SK-N-SH (cell line): Measurements from ENCODE around the gene NACC1. TPM values are rescaled to one million over a fixed set of nuclear protein-coding genes. Genes with fewer than 3 reads are reported as not detected.

Experiments
- CTCF ChIA-PET: fragments of 300-600, 350-600 bp; formaldehyde crosslinking; extraction: SDS; loops from one replicate; lab custom pipeline; 2021; lab: Yijun Ruan, JAX
- POLR2A ChIA-PET: fragments of 350-600 bp; sonication (Branson Sonifier 250); formaldehyde crosslinking; extraction: SDS; loops from one replicate; lab custom pipeline; 2020; ENCODE audit warnings: antibody characterized with exemption, inconsistent platforms; lab: Yijun Ruan, JAX
- DNase-seq: peaks from one replicate; pipeline ENCODE4 v3.0.0; 2012
- H2AFZ ChIP-seq: fragments of 200-600 bp; sonication (generic); 2 replicates; pipeline ENCODE4 v1.8.1; 2016; ENCODE audit warnings: antibody characterized with exemption, mild to moderate bottlenecking, low read depth
- H3F3A ChIP-seq: fragments of 200-600 bp; sonication (generic); replicated peaks from 2 replicates; pipeline ENCODE3; 2016; ENCODE audit warnings: antibody characterized with exemption, mild to moderate bottlenecking; ENCODE audit not compliant: insufficient read depth
- H3K27ac ChIP-seq, 2 experiments: fragments of 200-500 bp in 1 of 2; fragments of 200-600 bp in 1 of 2; sonication (Bioruptor generic) in 1 of 2; sonication (generic), shearing (Covaris generic) in 1 of 2; 2 replicates each; pipeline versions ENCODE4 v1.5.1 to v1.6.1; 2014 to 2016; ENCODE audit warnings: low read depth in 2 of 2, inconsistent platforms in 1 of 2, low read length in 1 of 2, mild to moderate bottlenecking in 1 of 2, mixed read lengths in 1 of 2
- H3K27me3 ChIP-seq: fragments of 200-600 bp; sonication (generic), shearing (Covaris generic); 2 replicates; pipeline ENCODE4 v1.6.1; 2016; ENCODE audit warnings: mixed run types; ENCODE audit not compliant: insufficient read depth
- H3K36me3 ChIP-seq, 2 experiments: fragments of 200-500 bp in 1 of 2; fragments of 200-600 bp in 1 of 2; sonication (Bioruptor generic) in 1 of 2; sonication (generic) in 1 of 2; replicated peaks in 1 of 2; 2 replicates each; pipeline versions ENCODE3 to v1.5.1; 2014 to 2016; ENCODE audit warnings: low read length in 1 of 2, mild to moderate bottlenecking in 1 of 2; ENCODE audit not compliant: insufficient read depth in 2 of 2, control insufficient read depth in 1 of 2
- H3K4me1 ChIP-seq, 2 experiments: fragments of 200-500 bp in 1 of 2; fragments of 200-600 bp in 1 of 2; sonication (Bioruptor generic) in 1 of 2; sonication (generic), shearing (Covaris generic) in 1 of 2; 2 replicates each; pipeline versions ENCODE4 v1.5.1 to v1.6.1; 2014 to 2016; ENCODE audit warnings: low read depth in 1 of 2, low read length in 1 of 2, mixed run types in 1 of 2; ENCODE audit not compliant: insufficient read depth in 2 of 2, control insufficient read depth in 1 of 2
- H3K4me2 ChIP-seq: fragments of 200-600 bp; sonication (generic), shearing (Covaris generic); 2 replicates; pipeline ENCODE4 v1.6.1; 2017; ENCODE audit warnings: mixed run types
- H3K4me3 ChIP-seq, 2 experiments: fragments of 200-500 bp in 1 of 2; fragments of 200-600 bp in 1 of 2; sonication (Bioruptor generic) in 1 of 2; sonication (generic), shearing (Covaris generic) in 1 of 2; 2 replicates each; pipeline versions ENCODE4 v1.5.1 to v1.8.1; 2014 to 2016; ENCODE audit warnings: low read depth in 2 of 2, inconsistent platforms in 1 of 2, low read length in 1 of 2, mild to moderate bottlenecking in 1 of 2, mixed read lengths in 1 of 2, moderate library complexity in 1 of 2
- H3K79me2 ChIP-seq: fragments of 200-600 bp; sonication (generic); 2 replicates; pipeline ENCODE4 v1.8.1; 2017; ENCODE audit warnings: mild to moderate bottlenecking; ENCODE audit not compliant: insufficient read depth
- H3K9ac ChIP-seq: fragments of 200-600 bp; sonication (generic); 2 replicates; pipeline ENCODE4 v1.6.1; 2017; ENCODE audit warnings: mixed run types
- H3K9me2 ChIP-seq: fragments of 200-600 bp; sonication (generic); 2 replicates; pipeline ENCODE4 v1.6.1; 2017; ENCODE audit warnings: mixed run types
- H3K9me3 ChIP-seq: fragments of 200-600 bp; sonication (generic); 2 replicates; pipeline ENCODE4 v1.6.1; 2017; ENCODE audit warnings: mixed run types, mild to moderate bottlenecking, moderate library complexity
- H4K20me1 ChIP-seq: fragments of 200-600 bp; sonication (generic); 2 replicates; pipeline ENCODE4 v1.6.1; 2017; ENCODE audit warnings: mild to moderate bottlenecking, mixed run types; ENCODE audit not compliant: insufficient read depth
- CHD2 ChIP-seq: fragments of 150-350 bp; IDR thresholded peaks from 2 replicates; pipeline ENCODE4 v1.6.1; 2018; ENCODE audit warnings: low read length; ENCODE audit not compliant: partially characterized antibody
- ELF1 ChIP-seq: IDR thresholded peaks from 2 replicates; pipeline ENCODE4 v1.4.0; 2012
- EP300 ChIP-seq, 2 experiments: IDR thresholded peaks; 2 replicates each; pipeline versions ENCODE4 v1.4.0 to v1.6.1; 2012; ENCODE audit warnings: borderline replicate concordance in 1 of 2, low read depth in 1 of 2, low read length in 1 of 2
- EZH2phosphoT487 ChIP-seq: fragments of 200-600 bp; sonication (generic); IDR thresholded peaks from 2 replicates; pipeline ENCODE4 v1.6.1; 2017; ENCODE audit warnings: low read depth, mixed run types, mild to moderate bottlenecking, antibody characterized with exemption, moderate library complexity, borderline replicate concordance
- FOSL2 ChIP-seq: IDR thresholded peaks from 2 replicates; pipeline ENCODE4 v1.4.0; 2012; ENCODE audit warnings: low read depth, mild to moderate bottlenecking, moderate library complexity, borderline replicate concordance
- FOXM1 ChIP-seq: IDR thresholded peaks from 2 replicates; pipeline ENCODE4 v1.4.0; 2012; ENCODE audit warnings: low read depth, mild to moderate bottlenecking
- GATA2 ChIP-seq: sonication (generic); formaldehyde crosslinking; IDR thresholded peaks from 2 replicates; pipeline ENCODE4 v1.5.0; 2020; ENCODE audit warnings: mild to moderate bottlenecking, missing genetic modification reagents
- JUND ChIP-seq: IDR thresholded peaks from 2 replicates; pipeline ENCODE4 v1.4.0; 2012
- NRF1 ChIP-seq: IDR thresholded peaks from 2 replicates; pipeline ENCODE4 v1.6.1; 2012; ENCODE audit warnings: low read depth, mild to moderate bottlenecking, low read length
- RAD21 ChIP-seq: IDR thresholded peaks from 2 replicates; pipeline ENCODE4 v1.6.1; 2012; ENCODE audit warnings: mild to moderate bottlenecking, low read length
- RCOR1 ChIP-seq: fragments of 150-350 bp; IDR thresholded peaks from 2 replicates; pipeline ENCODE4 v1.6.1; 2017; ENCODE audit warnings: antibody characterized with exemption, low read length
- RFX5 ChIP-seq: IDR thresholded peaks from 2 replicates; pipeline ENCODE4 v1.6.1; 2012; ENCODE audit warnings: mild to moderate bottlenecking, improper control_type of control experiment, low read length
- RXRA ChIP-seq: IDR thresholded peaks from 2 replicates; pipeline ENCODE4 v1.4.0; 2012; ENCODE audit warnings: low read depth, mild to moderate bottlenecking, borderline replicate concordance
- SIN3A ChIP-seq: IDR thresholded peaks from 2 replicates; pipeline ENCODE4 v1.6.1; 2012; ENCODE audit warnings: low read depth, mild to moderate bottlenecking, low read length, moderate library complexity, borderline replicate concordance
- TEAD4 ChIP-seq: IDR thresholded peaks from 2 replicates; pipeline ENCODE4 v1.4.0; 2012; ENCODE audit warnings: mild to moderate bottlenecking, borderline replicate concordance; ENCODE audit not compliant: insufficient read depth
- WGBS: methylation state at CpG from one replicate; pipeline ENCODE4 v1.1.6; 2017; ENCODE audit warnings: low lambda C conversion rate; 5-methylcytosine and 5-hydroxymethylcytosine counted together
- polyA plus RNA-seq, 3 experiments: library from polyadenylated mRNA; depleted of rRNA; stranded (reverse); fragments of >200 nt; gene quantifications; 2 replicates each; pipeline ENCODE4 v1.2.3, GENCODE V29; 2012
- TF ChIP-seq, protein P1 (sequence below): IDR thresholded peaks from 2 replicates; pipeline ENCODE4 v1.4.0; 2012; ENCODE audit warnings: low read depth
- TF ChIP-seq, protein P2 (sequence below): fragments of 150-350 bp; IDR thresholded peaks from 2 replicates; pipeline ENCODE4 v1.6.1; 2017; ENCODE audit warnings: antibody characterized with exemption, low read length, low read depth, borderline replicate concordance
- TF ChIP-seq, protein P3 (sequence below): fragments of 150-350 bp; IDR thresholded peaks from 2 replicates; pipeline ENCODE4 v1.6.1; 2016; ENCODE audit warnings: mild to moderate bottlenecking, low read depth, low read length
- TF ChIP-seq, protein P4 (sequence below): fragments of 200-600 bp; sonication (generic); IDR thresholded peaks from 2 replicates; pipeline ENCODE4 v1.6.1; 2017; ENCODE audit warnings: antibody characterized with exemption, mild to moderate bottlenecking, moderate library complexity

Gene NACC1
- polyA plus RNA-seq, 1 of the 3 experiments (the other 2 are of a cell fraction): 127 TPM

DNA sequence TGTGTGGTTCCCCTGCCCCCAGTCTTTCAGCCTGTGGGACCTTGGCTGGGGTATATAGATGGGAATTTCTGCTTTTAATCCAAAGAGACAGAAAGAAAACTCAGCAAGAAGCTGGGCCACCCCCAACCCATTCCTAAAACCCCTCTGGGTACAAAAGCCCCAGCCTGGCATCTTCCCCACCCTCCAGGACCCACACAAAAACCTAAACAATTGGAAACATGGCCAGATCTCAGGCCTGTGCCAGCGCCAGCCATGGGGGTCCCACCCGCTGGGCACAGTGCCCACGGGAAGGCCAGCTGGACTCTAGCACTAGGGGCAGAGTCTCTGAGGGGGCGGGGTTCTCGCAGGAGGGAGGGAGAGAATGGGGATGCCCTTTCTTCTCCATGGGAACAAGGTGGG lies 24.0 kb upstream of the NACC1 start (continued):
- TF ChIP-seq EZH2phosphoT487 (no peak), CHD2 (no peak), SIN3A (no peak)

DNA sequence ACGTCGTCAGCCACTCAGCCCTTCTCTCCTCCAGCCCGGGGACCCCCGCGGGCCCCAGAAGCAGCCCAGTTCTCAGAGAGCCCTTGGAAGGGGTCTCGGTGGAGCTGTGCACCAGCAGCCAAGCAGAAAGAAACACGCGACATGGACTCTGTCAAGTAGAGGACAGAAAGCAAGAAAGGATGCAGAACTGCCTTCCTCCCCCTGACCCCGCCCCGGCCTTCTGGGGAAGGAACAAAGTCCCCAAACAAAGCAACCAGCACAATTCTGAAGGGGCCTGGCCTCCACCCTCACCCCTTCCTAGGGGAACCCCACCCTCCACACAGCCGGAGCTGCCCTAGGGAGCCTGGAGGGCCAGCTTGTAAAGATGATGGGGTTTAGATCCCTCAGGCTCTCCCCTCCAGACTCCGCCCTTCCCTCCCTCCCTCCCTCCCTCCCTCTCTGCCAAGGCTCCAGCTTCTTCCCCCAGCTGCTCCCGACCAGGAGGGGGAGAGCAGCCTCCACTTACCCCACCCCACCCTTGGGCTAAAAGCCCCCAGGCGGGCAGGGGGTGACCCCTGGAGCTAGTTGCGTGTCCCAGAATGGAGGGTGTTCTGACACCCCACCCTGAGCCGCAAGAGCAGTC lies 23.2 kb upstream of the NACC1 start:
- Histone ChIP-seq H4K20me1 (no peaks in the 10 kb centered on the region), H3K27ac (peak overlapping the region in 1 of 2 experiments; percentile 99; a peak in 2 of 4 replicates), H3K4me1 (peaks cover 19 to 64% of the 10 kb centered on the region in 2 experiments), H3K9ac (no peak overlapping the region), H2AFZ (no peak overlapping the region), H3K79me2 (no peaks in the 10 kb centered on the region; the same call in 1 of the 2 replicates), H3K4me3 (no peak overlapping the region), H3K9me3 (no peaks in the 10 kb centered on the region)
- CTCF ChIA-PET: interaction anchor here (0.8 to 9.2 kb wide), 25 partner anchors 9 to 162 kb away, joined by 3 to 603 read pairs (median 9); partner anchors contain the start of genes DAND5, FARSA, LYL1 and NACC1
- WGBS: 58% methylated on average over 9 of the region's 16 CpGs
- TF ChIP-seq GATA2 (CRISPR knock-in tag) (no peak), NRF1 (no peak), SIN3A (no peak), FOXM1 (no peak), JUND (no peak), RAD21 (no peak), RCOR1 (no peak), EP300 (IDR thresholded peaks at IDR 0.05; ENCODE audit: borderline replicate concordance in 1 of 2, low read depth in 1 of 2, low read length in 1 of 2) (no peak), RXRA (no peak), TEAD4 (no peak), FOSL2 (no peak), ELF1 (no peak), RFX5 (no peak)
- TF ChIP-seq, protein P1, sequence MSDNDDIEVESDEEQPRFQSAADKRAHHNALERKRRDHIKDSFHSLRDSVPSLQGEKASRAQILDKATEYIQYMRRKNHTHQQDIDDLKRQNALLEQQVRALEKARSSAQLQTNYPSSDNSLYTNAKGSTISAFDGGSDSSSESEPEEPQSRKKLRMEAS: no peak
- TF ChIP-seq, protein P2, sequence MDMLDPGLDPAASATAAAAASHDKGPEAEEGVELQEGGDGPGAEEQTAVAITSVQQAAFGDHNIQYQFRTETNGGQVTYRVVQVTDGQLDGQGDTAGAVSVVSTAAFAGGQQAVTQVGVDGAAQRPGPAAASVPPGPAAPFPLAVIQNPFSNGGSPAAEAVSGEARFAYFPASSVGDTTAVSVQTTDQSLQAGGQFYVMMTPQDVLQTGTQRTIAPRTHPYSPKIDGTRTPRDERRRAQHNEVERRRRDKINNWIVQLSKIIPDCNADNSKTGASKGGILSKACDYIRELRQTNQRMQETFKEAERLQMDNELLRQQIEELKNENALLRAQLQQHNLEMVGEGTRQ: no peak
- TF ChIP-seq, protein P3, sequence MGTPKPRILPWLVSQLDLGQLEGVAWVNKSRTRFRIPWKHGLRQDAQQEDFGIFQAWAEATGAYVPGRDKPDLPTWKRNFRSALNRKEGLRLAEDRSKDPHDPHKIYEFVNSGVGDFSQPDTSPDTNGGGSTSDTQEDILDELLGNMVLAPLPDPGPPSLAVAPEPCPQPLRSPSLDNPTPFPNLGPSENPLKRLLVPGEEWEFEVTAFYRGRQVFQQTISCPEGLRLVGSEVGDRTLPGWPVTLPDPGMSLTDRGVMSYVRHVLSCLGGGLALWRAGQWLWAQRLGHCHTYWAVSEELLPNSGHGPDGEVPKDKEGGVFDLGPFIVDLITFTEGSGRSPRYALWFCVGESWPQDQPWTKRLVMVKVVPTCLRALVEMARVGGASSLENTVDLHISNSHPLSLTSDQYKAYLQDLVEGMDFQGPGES: no peak
- TF ChIP-seq, protein P4, sequence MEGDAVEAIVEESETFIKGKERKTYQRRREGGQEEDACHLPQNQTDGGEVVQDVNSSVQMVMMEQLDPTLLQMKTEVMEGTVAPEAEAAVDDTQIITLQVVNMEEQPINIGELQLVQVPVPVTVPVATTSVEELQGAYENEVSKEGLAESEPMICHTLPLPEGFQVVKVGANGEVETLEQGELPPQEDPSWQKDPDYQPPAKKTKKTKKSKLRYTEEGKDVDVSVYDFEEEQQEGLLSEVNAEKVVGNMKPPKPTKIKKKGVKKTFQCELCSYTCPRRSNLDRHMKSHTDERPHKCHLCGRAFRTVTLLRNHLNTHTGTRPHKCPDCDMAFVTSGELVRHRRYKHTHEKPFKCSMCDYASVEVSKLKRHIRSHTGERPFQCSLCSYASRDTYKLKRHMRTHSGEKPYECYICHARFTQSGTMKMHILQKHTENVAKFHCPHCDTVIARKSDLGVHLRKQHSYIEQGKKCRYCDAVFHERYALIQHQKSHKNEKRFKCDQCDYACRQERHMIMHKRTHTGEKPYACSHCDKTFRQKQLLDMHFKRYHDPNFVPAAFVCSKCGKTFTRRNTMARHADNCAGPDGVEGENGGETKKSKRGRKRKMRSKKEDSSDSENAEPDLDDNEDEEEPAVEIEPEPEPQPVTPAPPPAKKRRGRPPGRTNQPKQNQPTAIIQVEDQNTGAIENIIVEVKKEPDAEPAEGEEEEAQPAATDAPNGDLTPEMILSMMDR: no peak
- TF ChIP-seq, all 33 proteins: peak for 0
- DNase-seq: peak; percentile 60
- no peaks in the 10 kb centered on the region for H3K27me3 ChIP-seq
- no peaks in the 10 kb centered on the region for H3F3A ChIP-seq
- H3K4me2 ChIP-seq: no peak overlapping the region
- POLR2A ChIA-PET: interaction anchor here (0.5 to 1.9 kb wide), 8 partner anchors 34 to 175 kb away, joined by 3 to 12 read pairs (median 4); partner anchors contain the start of gene SYCE2
- no peaks in the 10 kb centered on the region for H3K9me2 ChIP-seq
- H3K36me3 ChIP-seq: peaks cover 0 to 15% of the 10 kb centered on the region in 2 experiments
